Measurements from ENCODE around the gene SLC25A39. TPM values are rescaled to one million over a fixed set of nuclear protein-coding genes. Genes with fewer than 3 reads are reported as not detected.

SLC25A39 gene
- total and polyA plus RNA-seq, 2 of the 13 experiments (the other 11 are each of a cell fraction or from before 2014, with no cell fraction given): 144 to 151 TPM

DNA sequence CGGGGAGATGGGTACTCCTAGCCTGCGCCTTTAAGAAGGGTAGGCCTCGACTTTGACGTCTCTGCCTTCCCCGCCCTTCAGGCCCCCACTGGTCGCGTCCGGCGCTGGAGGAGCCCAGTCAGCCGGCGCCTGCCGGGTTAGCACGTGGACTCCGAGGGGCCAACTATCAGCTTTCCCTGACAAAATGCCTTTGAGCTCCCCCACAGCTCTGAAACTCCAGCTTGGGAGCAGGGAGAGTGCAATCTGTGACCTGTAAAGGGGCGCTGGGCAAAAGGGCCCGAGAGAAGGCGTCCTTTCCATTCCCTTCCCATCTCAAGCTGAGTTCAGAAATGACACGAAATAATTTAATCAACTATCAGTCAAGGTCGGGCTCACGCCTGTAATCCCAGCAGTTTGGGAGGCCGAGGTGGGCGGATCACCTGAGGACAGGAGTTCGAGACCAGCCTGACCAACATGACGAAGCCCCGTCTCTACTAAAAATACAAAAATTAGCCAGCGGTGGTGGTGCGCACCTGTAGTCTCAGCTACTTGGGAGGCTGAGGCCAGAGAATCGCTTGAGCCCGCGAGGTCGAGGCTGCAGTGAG, 2.3 kb upstream of the SLC25A39 start (continued):
- TF ChIP-seq NFYB (CRISPR knock-in tag; IDR thresholded peaks at IDR 0.05) (peak; percentile 85), KAT8 (CRISPR knock-in tag; IDR thresholded peaks at IDR 0.05) (peak; percentile 78), ZNF83 (CRISPR knock-in tag; IDR thresholded peaks at IDR 0.05; ENCODE audit: borderline replicate concordance) (0 out of 2 replicates have a peak, but pooled peaks have one; percentile 47), ZNF124 (CRISPR knock-in tag; IDR thresholded peaks at IDR 0.05) (peak; percentile 64; the same call in 1 of the 2 replicates), SP4 (CRISPR knock-in tag; IDR thresholded peaks at IDR 0.05) (peak; percentile 64; the same call in 1 of the 2 replicates), ZNF619 (CRISPR knock-in tag; IDR thresholded peaks at IDR 0.05) (no peak), ZZZ3 (CRISPR knock-in tag; IDR thresholded peaks at IDR 0.05; ENCODE audit: borderline replicate concordance) (peak; percentile 32; the same call in 1 of the 2 replicates), ZNF460 (CRISPR knock-in tag; IDR thresholded peaks at IDR 0.05; ENCODE audit: borderline replicate concordance) (0 out of 2 replicates have a peak, but pooled peaks have one; percentile 65), NFYC (CRISPR knock-in tag; IDR thresholded peaks at IDR 0.05) (peak; percentile 76), MED13 (CRISPR knock-in tag; IDR thresholded peaks at IDR 0.05) (no peak), RBAK (CRISPR knock-in tag; IDR thresholded peaks at IDR 0.05) (no peak), KDM3A (CRISPR knock-in tag; IDR thresholded peaks at IDR 0.05; ENCODE audit: low read depth) (0 out of 2 replicates have a peak, but pooled peaks have one; percentile 19), MXI1 (IDR thresholded peaks at IDR 0.05; ENCODE audit: borderline replicate concordance, low read depth, low read length) (peak; percentile 94; the same call in 1 of the 3 replicates), SIN3A (IDR thresholded peaks at IDR 0.05; ENCODE audit: borderline replicate concordance, low read depth, low read length) (peak; percentile 91), MEIS2 (CRISPR knock-in tag; IDR thresholded peaks at IDR 0.05) (peak; percentile 55; the same call in 1 of the 2 replicates), ZNF274 (CRISPR knock-in tag; IDR thresholded peaks at IDR 0.05) (0 out of 2 replicates have a peak, but pooled peaks have one; percentile 24), CBX5 (CRISPR knock-in tag; IDR thresholded peaks at IDR 0.05; ENCODE audit: borderline replicate concordance) (peak; percentile 64; the same call in 1 of the 2 replicates), KDM1A (CRISPR knock-in tag; IDR thresholded peaks at IDR 0.05) (peak; percentile 40; the same call in 1 of the 2 replicates)
- TF ChIP-seq, protein P1, sequence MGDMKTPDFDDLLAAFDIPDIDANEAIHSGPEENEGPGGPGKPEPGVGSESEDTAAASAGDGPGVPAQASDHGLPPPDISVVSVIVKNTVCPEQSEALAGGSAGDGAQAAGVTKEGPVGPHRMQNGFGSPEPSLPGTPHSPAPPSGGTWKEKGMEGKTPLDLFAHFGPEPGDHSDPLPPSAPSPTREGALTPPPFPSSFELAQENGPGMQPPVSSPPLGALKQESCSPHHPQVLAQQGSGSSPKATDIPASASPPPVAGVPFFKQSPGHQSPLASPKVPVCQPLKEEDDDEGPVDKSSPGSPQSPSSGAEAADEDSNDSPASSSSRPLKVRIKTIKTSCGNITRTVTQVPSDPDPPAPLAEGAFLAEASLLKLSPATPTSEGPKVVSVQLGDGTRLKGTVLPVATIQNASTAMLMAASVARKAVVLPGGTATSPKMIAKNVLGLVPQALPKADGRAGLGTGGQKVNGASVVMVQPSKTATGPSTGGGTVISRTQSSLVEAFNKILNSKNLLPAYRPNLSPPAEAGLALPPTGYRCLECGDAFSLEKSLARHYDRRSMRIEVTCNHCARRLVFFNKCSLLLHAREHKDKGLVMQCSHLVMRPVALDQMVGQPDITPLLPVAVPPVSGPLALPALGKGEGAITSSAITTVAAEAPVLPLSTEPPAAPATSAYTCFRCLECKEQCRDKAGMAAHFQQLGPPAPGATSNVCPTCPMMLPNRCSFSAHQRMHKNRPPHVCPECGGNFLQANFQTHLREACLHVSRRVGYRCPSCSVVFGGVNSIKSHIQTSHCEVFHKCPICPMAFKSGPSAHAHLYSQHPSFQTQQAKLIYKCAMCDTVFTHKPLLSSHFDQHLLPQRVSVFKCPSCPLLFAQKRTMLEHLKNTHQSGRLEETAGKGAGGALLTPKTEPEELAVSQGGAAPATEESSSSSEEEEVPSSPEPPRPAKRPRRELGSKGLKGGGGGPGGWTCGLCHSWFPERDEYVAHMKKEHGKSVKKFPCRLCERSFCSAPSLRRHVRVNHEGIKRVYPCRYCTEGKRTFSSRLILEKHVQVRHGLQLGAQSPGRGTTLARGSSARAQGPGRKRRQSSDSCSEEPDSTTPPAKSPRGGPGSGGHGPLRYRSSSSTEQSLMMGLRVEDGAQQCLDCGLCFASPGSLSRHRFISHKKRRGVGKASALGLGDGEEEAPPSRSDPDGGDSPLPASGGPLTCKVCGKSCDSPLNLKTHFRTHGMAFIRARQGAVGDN (CRISPR knock-in tag; IDR thresholded peaks at IDR 0.05): peak; percentile 80
- TF ChIP-seq, protein P2, sequence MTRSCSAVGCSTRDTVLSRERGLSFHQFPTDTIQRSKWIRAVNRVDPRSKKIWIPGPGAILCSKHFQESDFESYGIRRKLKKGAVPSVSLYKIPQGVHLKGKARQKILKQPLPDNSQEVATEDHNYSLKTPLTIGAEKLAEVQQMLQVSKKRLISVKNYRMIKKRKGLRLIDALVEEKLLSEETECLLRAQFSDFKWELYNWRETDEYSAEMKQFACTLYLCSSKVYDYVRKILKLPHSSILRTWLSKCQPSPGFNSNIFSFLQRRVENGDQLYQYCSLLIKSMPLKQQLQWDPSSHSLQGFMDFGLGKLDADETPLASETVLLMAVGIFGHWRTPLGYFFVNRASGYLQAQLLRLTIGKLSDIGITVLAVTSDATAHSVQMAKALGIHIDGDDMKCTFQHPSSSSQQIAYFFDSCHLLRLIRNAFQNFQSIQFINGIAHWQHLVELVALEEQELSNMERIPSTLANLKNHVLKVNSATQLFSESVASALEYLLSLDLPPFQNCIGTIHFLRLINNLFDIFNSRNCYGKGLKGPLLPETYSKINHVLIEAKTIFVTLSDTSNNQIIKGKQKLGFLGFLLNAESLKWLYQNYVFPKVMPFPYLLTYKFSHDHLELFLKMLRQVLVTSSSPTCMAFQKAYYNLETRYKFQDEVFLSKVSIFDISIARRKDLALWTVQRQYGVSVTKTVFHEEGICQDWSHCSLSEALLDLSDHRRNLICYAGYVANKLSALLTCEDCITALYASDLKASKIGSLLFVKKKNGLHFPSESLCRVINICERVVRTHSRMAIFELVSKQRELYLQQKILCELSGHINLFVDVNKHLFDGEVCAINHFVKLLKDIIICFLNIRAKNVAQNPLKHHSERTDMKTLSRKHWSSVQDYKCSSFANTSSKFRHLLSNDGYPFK (CRISPR knock-in tag; IDR thresholded peaks at IDR 0.05; ENCODE audit: borderline replicate concordance): 0 out of 2 replicates have a peak, but pooled peaks have one; percentile 28
- TF ChIP-seq, protein P3, sequence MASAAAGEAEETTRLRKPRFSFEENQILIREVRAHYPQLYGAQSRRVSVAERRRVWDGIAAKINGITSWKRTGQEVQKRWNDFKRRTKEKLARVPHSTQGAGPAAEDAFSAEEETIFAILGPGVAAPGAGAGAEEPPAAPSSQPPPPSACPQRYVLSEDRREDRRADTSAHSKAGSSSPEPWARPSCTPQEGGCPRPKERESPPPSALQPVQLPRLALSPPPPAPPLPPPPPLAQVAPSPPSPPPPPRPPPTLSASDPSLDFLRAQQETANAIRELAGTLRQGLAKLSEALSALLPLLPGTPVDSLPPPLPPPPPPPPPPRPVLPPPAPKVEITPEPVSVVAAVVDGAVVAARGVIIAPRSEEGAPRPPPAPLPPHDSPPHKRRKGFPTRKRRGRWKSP (CRISPR knock-in tag; IDR thresholded peaks at IDR 0.05): peak; percentile 72
